ENCODE results near the gene KRT31.
"Not testable (repeated sequence)": the region's sequence is repeated elsewhere in the genome, so short reads cannot be mapped to it uniquely, and the experiment has no call there.

KRT31 gene

GRCh38 chr17:41387670-41388069 is 9.7 kb downstream of the KRT31 start:
- DNase-seq (ENCODE audit: low read depth), result no peak

- no peak for DNase-seq (ENCODE audit: low read depth)
Measured at GRCh38 chr17:41386227-41386626, 11.2 kb downstream of the KRT31 start.

GRCh38 chr17:41383690-41384089 is 13.7 kb downstream of the KRT31 start:
- no peak for DNase-seq (ENCODE audit: low read depth)

- peak; percentile 75 for DNase-seq (ENCODE audit: low read depth)
Measured at GRCh38 chr17:41382394-41382793, 15.0 kb downstream of the KRT31 start.

GRCh38 chr17:41381943-41382342 is 15.5 kb downstream of the KRT31 start, which contains the start of gene KRT34:
Gene KRT34 (minus strand): TSS chr17:41382306. CDS start chr17:41382246, 60 bp downstream.
- not testable (repeated sequence) for DNase-seq (ENCODE audit: low read depth)

- peak; percentile 84 for DNase-seq (ENCODE audit: low read depth)
Measured at GRCh38 chr17:41380091-41380490, 17.3 kb downstream of the KRT31 start.

GRCh38 chr17:41377546-41377945 is 19.9 kb downstream of the KRT31 start:
- no peak for DNase-seq (ENCODE audit: low read depth)

GRCh38 chr17:41369713-41370112 is 27.7 kb downstream of the KRT31 start, which contains the start of gene KRT33B:
Gene KRT33B (minus strand): TSS chr17:41369813. CDS start chr17:41369750, 63 bp downstream.
- no peak for DNase-seq (ENCODE audit: low read depth)

- no peak for DNase-seq (ENCODE audit: low read depth)
Measured at GRCh38 chr17:41369023-41369422, 28.4 kb downstream of the KRT31 start.

- peak; percentile 58 for DNase-seq (ENCODE audit: low read depth)
Measured at GRCh38 chr17:41367426-41368075, 29.9 kb downstream of the KRT31 start.

- no peak for DNase-seq (ENCODE audit: low read depth)
Measured at GRCh38 chr17:41366070-41366469, 31.3 kb downstream of the KRT31 start.

- no peak for DNase-seq (ENCODE audit: low read depth)
Measured at GRCh38 chr17:41363881-41364280, 33.5 kb downstream of the KRT31 start.

GRCh38 chr17:41360296-41360995 is 37.0 kb downstream of the KRT31 start:
- DNase-seq (ENCODE audit: low read depth), result no peak

- no peak for DNase-seq (ENCODE audit: low read depth)
Measured at GRCh38 chr17:41354536-41354935, 42.9 kb downstream of the KRT31 start.

- DNase-seq (ENCODE audit: low read depth), result no peak
Measured at GRCh38 chr17:41352597-41353366, 44.6 kb downstream of the KRT31 start.

- no peak for DNase-seq (ENCODE audit: low read depth)
Measured at GRCh38 chr17:41351177-41351576, 46.2 kb downstream of the KRT31 start.

- DNase-seq (ENCODE audit: low read depth), result not testable (repeated sequence)
Measured at GRCh38 chr17:41350381-41350878, 47.0 kb downstream of the KRT31 start, which contains the start of gene KRT33A. Gene KRT33A (minus strand): TSS chr17:41350828. CDS start chr17:41350767, 61 bp downstream.

GRCh38 chr17:41347869-41348760 is 49.3 kb downstream of the KRT31 start:
- DNase-seq (ENCODE audit: low read depth), result no peak

GRCh38 chr17:41346421-41346820 is 51.0 kb downstream of the KRT31 start:
- DNase-seq (ENCODE audit: low read depth), result not testable (repeated sequence)

- DNase-seq (ENCODE audit: low read depth), result no peak
Measured at GRCh38 chr17:41345992-41346391, 51.4 kb downstream of the KRT31 start.
